Thoracic aorta (tissue), 2 donors: ENCODE measurements around the gene CHST11. TPM values are rescaled to one million over a fixed set of nuclear protein-coding genes. Genes with fewer than 3 reads are reported as not detected.

ENCODE experiments used
- ATAC-seq: fragments of 150-250 bp; one replicate; pipeline ENCODE4 v1.8.0; 2017; ENCODE audit warnings: low read depth; ENCODE audit not compliant: insufficient number of reproducible peaks, low FRiP score
- DNase-seq: peaks from one replicate; pipeline ENCODE4 v3.0.0-alpha.2; 2020; ENCODE audit warnings: low spot score
- H3K27ac ChIP-seq, 2 donors: fragments of 200-600 bp; sonication (generic); 1 replicate in 1 of 2; 2 replicates in 1 of 2; pipeline ENCODE4 v1.5.1; 2016; ENCODE audit warnings: mild to moderate bottlenecking in 2 of 2, moderate library complexity in 2 of 2
- H3K27me3 ChIP-seq: fragments of 200-600 bp; sonication (generic); replicated peaks from 2 replicates; pipeline ENCODE4 v1.6.0; 2016; ENCODE audit warnings: mild to moderate bottlenecking; ENCODE audit not compliant: insufficient read depth
- H3K36me3 ChIP-seq: fragments of 200-600 bp; sonication (generic); one replicate; pipeline ENCODE4 v1.5.1; 2016
- H3K4me1 ChIP-seq, 2 donors: fragments of 200-600 bp; sonication (generic); 1 replicate in 1 of 2; 2 replicates in 1 of 2; pipeline versions ENCODE4 v1.5.1 to v1.6.0; 2016; ENCODE audit warnings: low read depth in 2 of 2, mild to moderate bottlenecking in 1 of 2; ENCODE audit not compliant: control insufficient read depth in 1 of 2
- H3K4me3 ChIP-seq: fragments of 200-600 bp; sonication (generic); 2 replicates; pipeline ENCODE4 v1.5.1; 2016; ENCODE audit warnings: mild to moderate bottlenecking
- H3K9me3 ChIP-seq: fragments of 200-600 bp; sonication (generic); 2 replicates; pipeline ENCODE4 v1.5.1; 2016
- total RNA-seq, 2 donors: library from RNA; depleted of rRNA; stranded (reverse); fragments of >200 nt; gene quantifications; one replicate each; pipeline versions ENCODE4 v1.1.0 to v1.2.3, GENCODE V29; 2016
- TF ChIP-seq, protein P1 (sequence below): fragments of 200-600 bp; sonication (generic); IDR thresholded peaks from one replicate; pipeline ENCODE4 v1.5.1; 2019; ENCODE audit warnings: antibody characterized with exemption

CHST11 gene
- total RNA-seq, 2 donors from 2014 or later, result 41.9 to 79.3 TPM

- no peak overlapping the region for H3K4me3 ChIP-seq
- H3K36me3 ChIP-seq, result no peaks in the 10 kb centered on the region
- TF ChIP-seq, protein P1, sequence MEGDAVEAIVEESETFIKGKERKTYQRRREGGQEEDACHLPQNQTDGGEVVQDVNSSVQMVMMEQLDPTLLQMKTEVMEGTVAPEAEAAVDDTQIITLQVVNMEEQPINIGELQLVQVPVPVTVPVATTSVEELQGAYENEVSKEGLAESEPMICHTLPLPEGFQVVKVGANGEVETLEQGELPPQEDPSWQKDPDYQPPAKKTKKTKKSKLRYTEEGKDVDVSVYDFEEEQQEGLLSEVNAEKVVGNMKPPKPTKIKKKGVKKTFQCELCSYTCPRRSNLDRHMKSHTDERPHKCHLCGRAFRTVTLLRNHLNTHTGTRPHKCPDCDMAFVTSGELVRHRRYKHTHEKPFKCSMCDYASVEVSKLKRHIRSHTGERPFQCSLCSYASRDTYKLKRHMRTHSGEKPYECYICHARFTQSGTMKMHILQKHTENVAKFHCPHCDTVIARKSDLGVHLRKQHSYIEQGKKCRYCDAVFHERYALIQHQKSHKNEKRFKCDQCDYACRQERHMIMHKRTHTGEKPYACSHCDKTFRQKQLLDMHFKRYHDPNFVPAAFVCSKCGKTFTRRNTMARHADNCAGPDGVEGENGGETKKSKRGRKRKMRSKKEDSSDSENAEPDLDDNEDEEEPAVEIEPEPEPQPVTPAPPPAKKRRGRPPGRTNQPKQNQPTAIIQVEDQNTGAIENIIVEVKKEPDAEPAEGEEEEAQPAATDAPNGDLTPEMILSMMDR, result no peak
- H3K4me1 ChIP-seq, result peaks cover 37 to 82% of the 10 kb centered on the region in 2 donors
- no peak for DNase-seq
- ATAC-seq, result no peak
- H3K27me3 ChIP-seq, result no peaks in the 10 kb centered on the region
- no peaks in the 10 kb centered on the region for H3K9me3 ChIP-seq
- no peak overlapping the region for H3K27ac ChIP-seq
These were observed 211.5 kb downstream of the CHST11 start for GRCh38 chr12:104668274-104668718.

DNA sequence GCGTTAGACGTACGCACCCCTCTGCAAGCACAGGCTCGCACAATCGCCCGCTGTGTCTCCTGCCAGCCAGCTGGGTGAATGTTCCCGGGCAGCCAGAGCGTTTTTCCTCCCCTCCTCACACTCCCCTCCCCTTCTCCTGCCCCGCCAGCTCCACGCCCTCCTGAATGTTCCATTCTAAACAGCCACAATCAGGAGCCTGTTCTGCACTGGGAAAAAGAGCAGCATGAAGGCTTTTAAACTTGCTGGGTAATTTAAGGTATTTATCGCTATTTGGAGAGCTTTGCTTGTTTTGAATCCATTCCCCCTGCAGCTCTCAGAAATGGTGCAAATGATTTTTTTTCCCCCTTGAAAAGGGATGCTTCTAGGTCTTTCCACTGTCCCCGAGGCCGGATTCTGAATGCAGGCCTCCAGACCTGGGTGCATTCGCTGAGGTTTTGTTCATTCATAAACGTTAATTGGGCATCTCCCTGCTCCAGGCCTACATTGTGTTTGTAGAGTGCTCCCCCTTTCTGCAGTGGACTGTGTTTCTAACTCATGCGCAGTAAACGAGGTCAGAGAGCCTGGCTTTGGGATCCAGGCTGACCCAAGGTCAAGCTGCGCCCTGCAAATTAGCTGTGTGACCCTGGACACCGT lies 212.5 kb downstream of the CHST11 start:
- TF ChIP-seq, protein P1, result no peak
- peak overlapping the region; percentile 34 for H3K4me3 ChIP-seq
- peak overlapping the region; percentile 55 to 67 for H3K27ac ChIP-seq
- peaks cover 45 to 89% of the 10 kb centered on the region in 2 donors for H3K4me1 ChIP-seq
- H3K27me3 ChIP-seq, result no peaks in the 10 kb centered on the region
- no peak for DNase-seq
- H3K36me3 ChIP-seq, result no peaks in the 10 kb centered on the region
- ATAC-seq, result no peak
- H3K9me3 ChIP-seq, result no peaks in the 10 kb centered on the region

- Histone ChIP-seq H3K9me3 (no peaks in the 10 kb centered on the region), H3K4me1 (peaks cover 46 to 84% of the 10 kb centered on the region in 2 donors), H3K36me3 (no peaks in the 10 kb centered on the region), H3K27me3 (no peaks in the 10 kb centered on the region), H3K4me3 (peak overlapping the region; percentile 34), H3K27ac (peak overlapping the region; percentile 55 to 67)
- DNase-seq (no peak), ATAC-seq (no peak)
- TF ChIP-seq, protein P1, result no peak
These were observed 213.1 kb downstream of the CHST11 start for GRCh38 chr12:104669851-104670337.

GRCh38 chr12:104670439-104671408 lies 214.0 kb downstream of the CHST11 start:
- Histone ChIP-seq H3K36me3 (no peaks in the 10 kb centered on the region), H3K27me3 (no peaks in the 10 kb centered on the region), H3K9me3 (no peaks in the 10 kb centered on the region), H3K27ac (peak overlapping the region; percentile 75 to 81), H3K4me1 (peaks cover 46 to 80% of the 10 kb centered on the region in 2 donors), H3K4me3 (no peak overlapping the region)
- TF ChIP-seq, protein P1, result no peak
- no peak for DNase-seq
- ATAC-seq, result no peak
